Large intestine (tissue), 3 donors: ENCODE measurements around the gene EFCAB8. TPM values are rescaled to one million over a fixed set of nuclear protein-coding genes. Genes with fewer than 3 reads are reported as not detected.
A peak's percentile ranks its signal among the peaks of the same experiment; 100 is the strongest.

ENCODE experiments used
- DNase-seq, 2 donors: peaks; one replicate each; pipeline versions ENCODE4 v3.0.0 to v3.0.0-alpha.2; 2013
- H3K27ac ChIP-seq: one replicate; pipeline ENCODE4 v1.5.1; 2013; ENCODE audit warnings: low read length
- H3K27me3 ChIP-seq: 2 replicates; pipeline ENCODE4 v1.6.1; 2013; ENCODE audit warnings: low read length; ENCODE audit not compliant: control insufficient read depth, insufficient read depth
- H3K36me3 ChIP-seq: 2 replicates; pipeline ENCODE4 v1.6.1; 2013; ENCODE audit warnings: low read length; ENCODE audit not compliant: control insufficient read depth, insufficient read depth
- H3K4me1 ChIP-seq: one replicate; pipeline ENCODE4 v1.6.1; 2013; ENCODE audit warnings: low read length; ENCODE audit not compliant: control insufficient read depth, insufficient read depth
- H3K4me3 ChIP-seq: one replicate; pipeline ENCODE4 v1.5.1; 2013; ENCODE audit warnings: low read length
- H3K9me3 ChIP-seq: one replicate; pipeline ENCODE4 v1.6.1; 2013; ENCODE audit warnings: mild to moderate bottlenecking, low read depth, low read length, moderate library complexity; ENCODE audit not compliant: control insufficient read depth
- WGBS: methylation state at CpG from one replicate; pipeline ENCODE4 v1.1.5; 2013; ENCODE audit warnings: low lambda C conversion rate; ENCODE audit not compliant: insufficient coverage; 5-methylcytosine and 5-hydroxymethylcytosine counted together
- polyA plus RNA-seq: library from polyadenylated mRNA; unstranded; fragments of 120-200 nt; gene quantifications from one replicate; pipeline ENCODE4 v1.2.1, GENCODE V29; 2013

The EFCAB8 gene
- polyA plus RNA-seq, 1 donor, result 0.25 TPM

GRCh38 chr20:32823737-32824588, 34.8 kb upstream of the EFCAB8 start:
- Histone ChIP-seq H3K4me1 (peaks cover 5% of the 10 kb centered on the region), H3K27me3 (no peaks in the 10 kb centered on the region), H3K9me3 (no peaks in the 10 kb centered on the region), H3K4me3 (no peak overlapping the region), H3K27ac (no peak overlapping the region), H3K36me3 (peaks cover 24% of the 10 kb centered on the region)
- DNase-seq, result no peak
- WGBS, result no CpG with 5 or more reads among the region's 7 CpGs

DNA sequence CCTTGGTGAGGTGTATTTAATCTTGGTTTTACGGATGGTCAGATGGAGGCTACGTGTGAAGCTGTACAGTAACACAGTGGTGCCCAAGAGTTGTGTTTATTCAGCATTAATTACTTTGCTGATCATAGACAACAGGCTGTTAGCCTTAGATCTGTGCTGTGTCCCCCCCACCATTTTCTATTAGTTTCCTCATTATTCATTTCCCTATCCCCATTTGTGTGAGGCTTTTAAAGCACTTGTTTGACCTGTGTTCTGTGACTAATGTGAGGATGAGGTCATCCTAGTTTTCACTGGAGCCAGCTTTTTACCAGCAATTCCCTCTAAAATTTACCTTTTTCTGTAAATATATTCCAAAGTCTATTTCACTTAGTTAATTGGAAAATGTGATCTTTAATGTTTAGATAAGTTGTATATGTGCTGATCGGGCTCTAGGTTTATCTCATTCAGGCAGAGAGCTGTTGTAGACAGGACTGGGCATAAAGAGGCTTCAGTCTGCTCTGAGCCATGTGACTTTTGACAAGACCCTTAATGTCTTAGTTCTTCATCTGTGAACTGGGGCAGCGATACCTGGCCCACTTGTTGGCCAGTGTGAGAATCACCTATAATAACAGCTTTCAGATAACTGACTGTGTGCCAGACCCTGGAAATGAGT, 30.6 kb upstream of the EFCAB8 start:
- H3K4me3 ChIP-seq, result no peak overlapping the region
- H3K9me3 ChIP-seq, result no peaks in the 10 kb centered on the region
- H3K27me3 ChIP-seq, result no peaks in the 10 kb centered on the region
- H3K27ac ChIP-seq, result no peak overlapping the region
- DNase-seq, result peak in 1 of 2 donors; percentile 24
- peaks cover 34% of the 10 kb centered on the region for H3K36me3 ChIP-seq
- WGBS, result 80% methylated on average over 1 of the region's 4 CpGs
- H3K4me1 ChIP-seq, result no peaks in the 10 kb centered on the region

- no peaks in the 10 kb centered on the region for H3K4me1 ChIP-seq
Measured at GRCh38 chr20:32829311-32830005, 29.3 kb upstream of the EFCAB8 start.

DNA sequence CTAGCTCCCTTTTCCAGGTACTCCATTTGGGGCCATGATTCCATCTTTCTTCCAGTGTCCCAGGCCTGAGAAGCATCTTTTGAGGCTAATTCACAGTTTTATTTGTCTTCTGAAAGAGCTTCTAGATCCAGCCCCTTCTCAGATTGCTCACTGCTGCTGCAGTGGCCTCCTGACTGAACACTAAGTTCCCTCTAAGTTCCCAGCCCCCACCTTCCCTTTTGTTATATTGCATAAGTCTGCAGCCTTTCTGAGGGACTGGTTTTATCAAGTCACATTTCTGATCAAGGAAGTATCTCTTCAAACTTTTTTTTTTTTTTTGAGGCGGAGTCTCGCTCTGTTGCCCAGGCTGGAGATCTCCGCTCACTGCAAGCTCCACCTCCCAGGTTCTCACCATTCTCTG, 28.3 kb upstream of the EFCAB8 start:
- Histone ChIP-seq H3K27ac (no peak overlapping the region), H3K27me3 (no peaks in the 10 kb centered on the region), H3K36me3 (peaks cover 40% of the 10 kb centered on the region), H3K4me3 (no peak overlapping the region), H3K4me1 (no peaks in the 10 kb centered on the region), H3K9me3 (no peaks in the 10 kb centered on the region)
- no CpG with 5 or more reads among the region's 3 CpGs for WGBS
- DNase-seq, result no peak

More at GRCh38 chr20:32829311-32830005, 29.3 kb upstream of the EFCAB8 start:
- H3K27me3 ChIP-seq, result no peaks in the 10 kb centered on the region
- DNase-seq, result no peak
- no peak overlapping the region for H3K27ac ChIP-seq
- WGBS, result no CpG with 5 or more reads among the region's 3 CpGs
- H3K36me3 ChIP-seq, result peaks cover 40% of the 10 kb centered on the region
- no peak overlapping the region for H3K4me3 ChIP-seq
- no peaks in the 10 kb centered on the region for H3K9me3 ChIP-seq

DNA sequence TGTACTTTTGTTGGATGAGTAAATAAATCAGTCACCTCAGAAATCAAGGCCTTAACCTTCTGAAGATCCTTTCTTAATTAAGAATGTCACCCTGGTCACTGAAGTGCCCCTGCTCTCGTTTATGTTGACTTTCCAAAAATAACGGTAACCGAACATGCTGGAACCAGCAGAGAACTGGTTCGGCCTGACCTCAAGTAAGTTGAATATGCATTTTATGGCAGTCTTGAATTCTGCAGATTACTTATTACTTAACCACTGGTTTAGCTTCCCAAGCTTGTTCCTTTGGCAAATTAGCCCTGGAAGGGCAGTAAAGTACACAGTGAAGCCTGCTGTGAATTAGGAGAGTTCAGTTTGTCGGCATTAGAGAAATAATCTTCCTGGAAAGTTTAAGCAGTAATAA, 26.7 kb upstream of the EFCAB8 start:
- WGBS, result no CpG with 5 or more reads among the region's 5 CpGs
- no peaks in the 10 kb centered on the region for H3K4me1 ChIP-seq
- H3K4me3 ChIP-seq, result no peak overlapping the region
- no peak for DNase-seq
- H3K36me3 ChIP-seq, result peaks cover 44% of the 10 kb centered on the region
- H3K27ac ChIP-seq, result no peak overlapping the region
- no peaks in the 10 kb centered on the region for H3K27me3 ChIP-seq
- H3K9me3 ChIP-seq, result no peaks in the 10 kb centered on the region

DNA sequence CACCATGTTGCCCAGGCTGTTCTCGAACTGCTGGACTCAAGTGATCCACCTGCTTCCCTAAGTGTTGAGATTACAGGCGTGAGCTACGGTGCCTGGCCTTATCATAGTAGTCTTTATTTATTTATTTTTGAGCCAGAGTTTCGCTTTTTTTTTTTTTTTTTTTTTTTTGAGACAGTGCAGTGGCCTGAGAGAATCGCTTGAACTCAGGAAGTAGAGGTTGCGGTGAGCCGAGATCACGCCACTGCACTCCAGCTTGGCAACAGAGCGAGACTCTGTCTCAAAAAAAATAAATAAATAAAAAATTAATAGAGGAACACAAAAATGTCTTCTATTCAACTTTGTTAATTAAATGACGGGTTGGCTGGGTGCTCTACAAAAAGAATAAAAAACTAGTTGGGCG, 26.1 kb upstream of the EFCAB8 start:
- WGBS, result 95% methylated on average over 4 of the region's 11 CpGs
- Histone ChIP-seq H3K4me1 (no peaks in the 10 kb centered on the region), H3K27me3 (no peaks in the 10 kb centered on the region), H3K4me3 (no peak overlapping the region), H3K36me3 (peaks cover 45% of the 10 kb centered on the region), H3K27ac (no peak overlapping the region), H3K9me3 (no peaks in the 10 kb centered on the region)
- DNase-seq, result no peak

GRCh38 chr20:32834972-32835371, 23.8 kb upstream of the EFCAB8 start:
- Histone ChIP-seq H3K27ac (no peak overlapping the region), H3K9me3 (no peaks in the 10 kb centered on the region), H3K36me3 (peaks cover 48% of the 10 kb centered on the region), H3K4me1 (no peaks in the 10 kb centered on the region), H3K27me3 (no peaks in the 10 kb centered on the region), H3K4me3 (no peak overlapping the region)
- no peak for DNase-seq

DNA sequence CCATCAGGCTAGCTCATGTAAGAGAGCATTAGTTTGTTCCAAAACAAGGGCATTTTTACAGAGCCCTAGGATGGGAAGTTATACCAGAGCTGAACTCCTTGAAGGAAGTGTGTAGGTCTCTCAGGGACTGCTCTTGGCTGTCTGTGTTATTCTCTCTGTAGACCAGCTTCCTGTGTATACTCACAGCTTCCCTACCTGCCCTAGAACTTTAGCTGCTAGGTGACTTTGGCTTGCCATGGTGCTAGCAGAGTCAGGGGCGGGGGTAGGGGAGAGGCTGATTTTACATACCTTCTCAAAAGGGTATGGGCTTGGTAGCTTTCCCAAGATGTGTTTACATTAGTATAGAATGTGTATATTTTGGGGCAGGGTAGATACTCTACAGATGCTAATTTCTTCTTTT, 21.6 kb upstream of the EFCAB8 start:
- Histone ChIP-seq H3K9me3 (no peaks in the 10 kb centered on the region), H3K36me3 (peaks cover 58% of the 10 kb centered on the region), H3K4me1 (no peaks in the 10 kb centered on the region), H3K4me3 (no peak overlapping the region), H3K27ac (no peak overlapping the region), H3K27me3 (no peaks in the 10 kb centered on the region)
- DNase-seq, result no peak
- WGBS, result no CpG with 5 or more reads among the region's 1 CpG

DNA sequence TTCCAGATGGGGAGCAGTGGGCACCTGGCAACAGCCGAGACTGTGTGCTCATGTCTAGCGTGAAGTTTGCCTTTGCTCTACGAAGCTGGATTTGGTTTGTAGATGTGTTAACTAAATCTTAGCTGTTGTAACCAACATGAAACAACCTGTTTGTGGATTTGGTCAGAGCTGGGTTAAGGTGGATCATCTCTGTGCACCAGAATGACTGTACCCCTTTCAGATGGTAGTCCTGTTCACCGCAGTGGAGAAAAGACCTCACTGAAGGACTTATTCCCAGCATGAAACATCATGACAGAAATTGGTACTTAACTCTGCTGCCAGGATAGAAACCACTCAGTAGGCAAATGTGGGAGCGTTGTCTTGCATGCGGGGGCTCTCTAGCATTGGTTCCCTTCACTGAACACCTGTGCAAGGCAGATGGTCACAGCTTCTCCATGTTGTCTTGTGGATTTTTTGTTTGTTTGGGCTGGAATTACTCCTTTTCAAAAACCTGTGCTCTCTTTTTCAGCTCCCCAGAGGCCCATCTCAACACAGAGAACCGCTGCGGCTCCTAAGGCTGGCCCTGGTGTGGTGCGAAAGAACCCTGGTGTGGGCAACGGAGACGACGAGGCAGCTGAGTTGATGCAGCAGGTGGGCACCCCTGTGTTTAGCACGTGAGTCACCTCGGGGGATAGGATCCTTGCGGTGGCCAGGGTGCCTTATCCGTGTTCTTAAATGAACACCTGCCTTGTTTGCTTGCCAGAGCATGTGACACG, 19.3 kb upstream of the EFCAB8 start:
- H3K9me3 ChIP-seq, result no peaks in the 10 kb centered on the region
- DNase-seq, result no peak
- H3K27me3 ChIP-seq, result no peaks in the 10 kb centered on the region
- no peaks in the 10 kb centered on the region for H3K4me1 ChIP-seq
- WGBS, result no CpG with 5 or more reads among the region's 17 CpGs
- peaks cover 62% of the 10 kb centered on the region for H3K36me3 ChIP-seq
- no peak overlapping the region for H3K27ac ChIP-seq
- H3K4me3 ChIP-seq, result no peak overlapping the region

GRCh38 chr20:32839982-32840285, 18.8 kb upstream of the EFCAB8 start:
- H3K9me3 ChIP-seq, result no peaks in the 10 kb centered on the region
- no peak overlapping the region for H3K27ac ChIP-seq
- H3K27me3 ChIP-seq, result no peaks in the 10 kb centered on the region
- H3K36me3 ChIP-seq, result peaks cover 65% of the 10 kb centered on the region
- no peak for DNase-seq
- H3K4me3 ChIP-seq, result no peak overlapping the region
- WGBS, result 100% methylated on average over 1 of the region's 4 CpGs
- H3K4me1 ChIP-seq, result no peaks in the 10 kb centered on the region
